22Rv1 (cell line): ENCODE measurements around the gene CMTM8.

ENCODE experiments used
- ZFX ChIP-seq: fragments of 450-650 bp; IDR thresholded peaks from 2 replicates; pipeline ENCODE4 v1.6.1; 2017; ENCODE audit warnings: antibody characterized with exemption, borderline replicate concordance
- TF ChIP-seq, protein P1 (sequence below): fragments of 450-650 bp; IDR thresholded peaks from 2 replicates; pipeline ENCODE4 v1.5.1; 2017; ENCODE audit warnings: mild to moderate bottlenecking

- TF ChIP-seq ZFX: no peak
- TF ChIP-seq, protein P1, sequence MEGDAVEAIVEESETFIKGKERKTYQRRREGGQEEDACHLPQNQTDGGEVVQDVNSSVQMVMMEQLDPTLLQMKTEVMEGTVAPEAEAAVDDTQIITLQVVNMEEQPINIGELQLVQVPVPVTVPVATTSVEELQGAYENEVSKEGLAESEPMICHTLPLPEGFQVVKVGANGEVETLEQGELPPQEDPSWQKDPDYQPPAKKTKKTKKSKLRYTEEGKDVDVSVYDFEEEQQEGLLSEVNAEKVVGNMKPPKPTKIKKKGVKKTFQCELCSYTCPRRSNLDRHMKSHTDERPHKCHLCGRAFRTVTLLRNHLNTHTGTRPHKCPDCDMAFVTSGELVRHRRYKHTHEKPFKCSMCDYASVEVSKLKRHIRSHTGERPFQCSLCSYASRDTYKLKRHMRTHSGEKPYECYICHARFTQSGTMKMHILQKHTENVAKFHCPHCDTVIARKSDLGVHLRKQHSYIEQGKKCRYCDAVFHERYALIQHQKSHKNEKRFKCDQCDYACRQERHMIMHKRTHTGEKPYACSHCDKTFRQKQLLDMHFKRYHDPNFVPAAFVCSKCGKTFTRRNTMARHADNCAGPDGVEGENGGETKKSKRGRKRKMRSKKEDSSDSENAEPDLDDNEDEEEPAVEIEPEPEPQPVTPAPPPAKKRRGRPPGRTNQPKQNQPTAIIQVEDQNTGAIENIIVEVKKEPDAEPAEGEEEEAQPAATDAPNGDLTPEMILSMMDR: no peak
Observed at GRCh38 chr3:32256206-32256605, 17.7 kb downstream of the CMTM8 start.
